ENCODE data around the gene ELANE.

GRCh38 chr19:901216-902092 lies 49.4 kb downstream of the ELANE start:
- TF ChIP-seq POLR2AphosphoS5 (IDR thresholded peaks at IDR 0.05; ENCODE audit: borderline replicate concordance, low read depth, low read length) (no peak), EZH2 (IDR thresholded peaks at IDR 0.05) (no peak), FOXP2 (optimal IDR thresholded peaks at IDR 0.05; ENCODE audit: control extremely low read depth, extremely low read length, insufficient read depth) (no peak)
